ENCODE results near the gene COMMD1.

Gene COMMD1

DNA sequence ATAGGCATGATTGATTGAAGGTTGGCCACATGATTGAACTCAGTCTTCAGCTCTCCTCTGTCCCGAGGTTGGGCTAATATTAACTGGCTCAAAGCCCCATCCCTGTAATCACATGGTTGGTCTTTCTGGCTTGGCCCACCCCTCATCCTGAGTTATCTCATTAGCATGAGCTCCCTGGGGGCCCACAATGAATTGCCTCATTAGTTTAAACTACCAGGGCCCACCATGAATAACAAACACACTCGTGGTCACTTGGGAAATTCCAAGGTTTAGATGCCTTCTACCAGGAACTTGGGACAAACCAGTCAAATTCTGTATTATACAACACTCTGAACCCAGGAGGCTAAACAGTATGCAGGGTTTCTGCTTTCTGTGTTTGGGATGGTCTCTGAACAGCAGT, 168.8 kb downstream of the COMMD1 start:
- H3K27ac ChIP-seq = no peak overlapping the region
- POLR2A ChIA-PET (ENCODE audit: low non-redundant PET) = interaction anchor here (0.5 kb wide), 1 partner anchor 805 kb away, joined by 3 read pairs; no protein-coding TSS in a partner anchor
- CTCF ChIA-PET = interaction anchor here (0.6 kb wide), 2 partner anchors 18 to 35 kb away, joined by 3 read pairs; no protein-coding TSS in a partner anchor
- DNase-seq (ENCODE audit: low spot score) = no peak
- TF ChIP-seq, protein P1, sequence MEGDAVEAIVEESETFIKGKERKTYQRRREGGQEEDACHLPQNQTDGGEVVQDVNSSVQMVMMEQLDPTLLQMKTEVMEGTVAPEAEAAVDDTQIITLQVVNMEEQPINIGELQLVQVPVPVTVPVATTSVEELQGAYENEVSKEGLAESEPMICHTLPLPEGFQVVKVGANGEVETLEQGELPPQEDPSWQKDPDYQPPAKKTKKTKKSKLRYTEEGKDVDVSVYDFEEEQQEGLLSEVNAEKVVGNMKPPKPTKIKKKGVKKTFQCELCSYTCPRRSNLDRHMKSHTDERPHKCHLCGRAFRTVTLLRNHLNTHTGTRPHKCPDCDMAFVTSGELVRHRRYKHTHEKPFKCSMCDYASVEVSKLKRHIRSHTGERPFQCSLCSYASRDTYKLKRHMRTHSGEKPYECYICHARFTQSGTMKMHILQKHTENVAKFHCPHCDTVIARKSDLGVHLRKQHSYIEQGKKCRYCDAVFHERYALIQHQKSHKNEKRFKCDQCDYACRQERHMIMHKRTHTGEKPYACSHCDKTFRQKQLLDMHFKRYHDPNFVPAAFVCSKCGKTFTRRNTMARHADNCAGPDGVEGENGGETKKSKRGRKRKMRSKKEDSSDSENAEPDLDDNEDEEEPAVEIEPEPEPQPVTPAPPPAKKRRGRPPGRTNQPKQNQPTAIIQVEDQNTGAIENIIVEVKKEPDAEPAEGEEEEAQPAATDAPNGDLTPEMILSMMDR (conservative IDR thresholded peaks at IDR 0.05; ENCODE audit: low read depth) = no peak

DNA sequence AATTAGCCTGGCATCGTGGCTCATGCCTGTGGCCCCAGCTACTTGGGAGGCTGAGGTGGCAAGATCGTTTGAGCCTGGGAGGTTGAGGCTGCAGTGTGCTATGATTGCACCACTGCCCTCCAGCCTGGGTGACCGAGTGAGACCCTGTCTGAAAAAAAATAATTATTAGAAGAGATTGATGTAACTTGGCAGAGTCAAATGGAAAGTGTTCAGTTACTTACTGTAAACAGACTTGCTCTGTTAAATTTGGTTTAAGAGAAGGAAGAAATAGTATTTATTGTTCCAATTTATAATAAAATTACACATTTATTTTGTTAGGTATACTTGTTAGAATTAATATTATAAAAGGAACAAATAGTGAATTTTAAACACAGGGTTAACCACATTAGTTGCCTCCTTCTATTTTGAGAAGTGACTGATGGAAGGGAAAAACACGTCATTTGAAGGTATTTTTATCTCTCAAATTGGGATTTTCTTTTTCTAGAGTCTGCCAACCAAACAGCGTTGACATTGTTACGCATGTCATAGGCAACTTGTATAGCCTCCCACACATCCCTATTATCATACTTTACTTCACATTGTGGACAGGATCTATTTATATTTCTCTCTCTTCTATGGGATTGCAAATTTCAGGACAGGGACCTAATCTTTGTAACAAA, 171.6 kb downstream of the COMMD1 start:
- DNase-seq (ENCODE audit: low spot score) = no peak
- TF ChIP-seq, protein P1 (conservative IDR thresholded peaks at IDR 0.05; ENCODE audit: low read depth) = no peak
- POLR2A ChIA-PET (ENCODE audit: low non-redundant PET) = no interaction called here
- H3K27ac ChIP-seq = no peak overlapping the region
- CTCF ChIA-PET = no interaction called here

DNA sequence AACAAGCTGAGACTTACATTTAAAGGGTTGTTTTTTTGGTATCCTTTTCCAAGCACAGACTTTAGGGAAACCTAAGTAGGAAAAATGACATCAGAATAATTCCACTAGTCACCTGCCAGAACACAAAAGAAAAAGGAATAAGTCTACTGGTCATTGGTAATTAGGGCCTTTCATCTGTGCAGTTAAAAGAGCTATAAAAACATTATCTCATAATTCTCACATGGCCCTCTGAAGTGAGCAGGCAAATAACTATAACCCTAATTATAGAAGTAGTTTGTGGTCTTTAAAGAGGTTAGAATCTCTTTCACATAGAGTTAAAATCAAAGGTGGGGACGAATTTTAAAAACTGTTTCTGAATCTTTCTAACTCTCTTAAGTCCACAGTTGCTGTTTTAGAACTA, 179.3 kb downstream of the COMMD1 start:
- ChIA-PET POLR2A (ENCODE audit: low non-redundant PET) (no interaction called here), CTCF (no interaction called here)
- H3K27ac ChIP-seq = no peak overlapping the region
- TF ChIP-seq, protein P1 (conservative IDR thresholded peaks at IDR 0.05; ENCODE audit: low read depth) = no peak
- no peak for DNase-seq (ENCODE audit: low spot score)

DNA sequence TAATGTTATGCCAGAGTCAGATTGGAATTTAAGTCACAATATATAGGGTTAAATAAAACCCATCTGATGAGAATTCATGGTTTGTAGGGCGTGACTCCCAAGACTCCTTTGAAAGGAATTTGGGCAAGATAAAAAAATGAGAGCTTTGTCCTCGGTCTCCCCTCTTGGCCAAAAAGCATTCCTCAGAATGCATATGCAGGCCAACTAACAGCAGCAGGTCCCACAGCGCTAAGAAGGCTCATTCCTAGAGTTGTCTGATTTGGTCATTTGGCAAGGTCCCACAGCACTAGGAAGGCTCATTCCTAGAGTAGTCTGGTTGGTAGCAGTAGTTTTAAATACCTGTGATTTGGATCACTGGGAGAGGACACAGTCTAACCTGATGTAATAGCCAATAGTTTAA, 184.2 kb downstream of the COMMD1 start:
- TF ChIP-seq, protein P1 (conservative IDR thresholded peaks at IDR 0.05; ENCODE audit: low read depth) = no peak
- H3K27ac ChIP-seq = no peak overlapping the region
- ChIA-PET POLR2A (ENCODE audit: low non-redundant PET) (no interaction called here), CTCF (no interaction called here)
- no peak for DNase-seq (ENCODE audit: low spot score)

DNA sequence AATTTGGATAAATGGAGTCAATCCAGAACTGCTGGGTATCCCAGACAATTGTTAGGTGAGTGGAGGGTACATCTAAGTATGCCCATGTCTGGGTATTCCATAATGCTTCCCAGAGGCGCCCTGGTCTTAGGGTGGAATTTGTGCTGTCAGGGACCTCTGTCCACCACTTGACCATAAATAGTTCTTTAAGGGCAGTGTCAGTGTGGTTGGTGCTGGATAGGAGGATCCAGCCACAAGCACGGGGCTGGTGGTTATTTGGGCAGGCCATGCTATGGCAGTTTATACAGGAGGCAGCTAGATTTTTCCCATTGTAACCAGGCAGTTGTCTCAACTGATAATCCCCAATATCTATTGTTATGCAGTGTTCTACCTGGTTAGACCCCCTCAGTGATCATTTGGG, 186.0 kb downstream of the COMMD1 start:
- TF ChIP-seq, protein P1 (conservative IDR thresholded peaks at IDR 0.05; ENCODE audit: low read depth) = no peak
- no peak overlapping the region for H3K27ac ChIP-seq
- ChIA-PET CTCF (no interaction called here), POLR2A (ENCODE audit: low non-redundant PET) (no interaction called here)
- no peak for DNase-seq (ENCODE audit: low spot score)

DNA sequence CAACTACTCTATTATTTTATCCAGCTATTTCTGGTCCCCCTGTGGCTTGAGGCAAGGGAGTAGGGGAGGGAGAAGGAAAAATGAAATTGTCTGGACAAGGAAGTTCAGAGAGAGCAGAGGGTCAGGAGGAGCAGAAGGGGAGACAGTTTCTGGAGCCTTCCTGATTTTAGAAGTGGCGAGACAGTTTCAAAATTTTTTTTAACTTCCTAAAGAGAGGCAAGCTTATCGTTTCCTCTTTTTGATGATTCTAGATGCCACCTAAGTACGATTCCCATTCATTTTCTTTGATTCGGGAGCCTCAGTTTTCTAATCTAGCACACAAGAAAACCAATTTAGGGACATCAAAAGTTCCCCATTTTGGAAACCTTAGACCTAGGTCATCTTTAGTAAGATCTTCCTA, 193.6 kb downstream of the COMMD1 start:
- no peak overlapping the region for H3K27ac ChIP-seq
- DNase-seq (ENCODE audit: low spot score) = no peak
- ChIA-PET CTCF (interaction anchor here (0.7 kb wide), 1 partner anchor 376 kb away, joined by 3 read pairs; no protein-coding TSS in a partner anchor), POLR2A (ENCODE audit: low non-redundant PET) (no interaction called here)
- TF ChIP-seq, protein P1 (conservative IDR thresholded peaks at IDR 0.05; ENCODE audit: low read depth) = no peak
